ENCODE results near the gene ATP5PB.

GRCh38 chr1:111412839-111413238 is 36.4 kb upstream of the ATP5PB start:
- TF ChIP-seq EZH2 (IDR thresholded peaks at IDR 0.05; ENCODE audit: borderline replicate concordance, low read depth, low read length, poor library complexity, severe bottlenecking) (no peak), CTCF (conservative IDR thresholded peaks at IDR 0.05; ENCODE audit: low read depth, low read length) (no peak)
